COLO668 (cell line): Measurements from ENCODE around the gene OR7G3.

ENCODE experiments used
- DNase-seq: peaks from one replicate; lab custom pipeline; 2025; ENCODE audit not compliant: unreplicated experiment; lab: John Stamatoyannopoulos, UW

OR7G3 gene

GRCh38 chr19:9109959-9110358, 16.8 kb downstream of the OR7G3 start:
- DNase-seq: no peak

GRCh38 chr19:9107375-9107774, 19.4 kb downstream of the OR7G3 start, which contains the start of gene OR7G2:
TSS of gene OR7G2 (minus strand) at chr19:9107475. CDS start at chr19:9103243, 4,232 bp downstream.
- DNase-seq: no peak

- no peak for DNase-seq
These were observed 40.0 kb downstream of the OR7G3 start, which contains the start of gene OR1M1 for GRCh38 chr19:9086761-9087160. TSS of gene OR1M1 (plus strand) at chr19:9087061. CDS start at chr19:9093245, 6,184 bp downstream.

GRCh38 chr19:9078651-9079050, 48.1 kb downstream of the OR7G3 start:
- DNase-seq: no peak

GRCh38 chr19:9076901-9077300, 49.8 kb downstream of the OR7G3 start:
- DNase-seq: no peak
